ENCODE measurements around the gene SIAE.

Gene SIAE, protein sequence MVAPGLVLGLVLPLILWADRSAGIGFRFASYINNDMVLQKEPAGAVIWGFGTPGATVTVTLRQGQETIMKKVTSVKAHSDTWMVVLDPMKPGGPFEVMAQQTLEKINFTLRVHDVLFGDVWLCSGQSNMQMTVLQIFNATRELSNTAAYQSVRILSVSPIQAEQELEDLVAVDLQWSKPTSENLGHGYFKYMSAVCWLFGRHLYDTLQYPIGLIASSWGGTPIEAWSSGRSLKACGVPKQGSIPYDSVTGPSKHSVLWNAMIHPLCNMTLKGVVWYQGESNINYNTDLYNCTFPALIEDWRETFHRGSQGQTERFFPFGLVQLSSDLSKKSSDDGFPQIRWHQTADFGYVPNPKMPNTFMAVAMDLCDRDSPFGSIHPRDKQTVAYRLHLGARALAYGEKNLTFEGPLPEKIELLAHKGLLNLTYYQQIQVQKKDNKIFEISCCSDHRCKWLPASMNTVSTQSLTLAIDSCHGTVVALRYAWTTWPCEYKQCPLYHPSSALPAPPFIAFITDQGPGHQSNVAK

GRCh38 chr11:124673333-124674167 lies at the start of gene SIAE, which contains the start of gene SPA17:
TSS of gene SIAE (minus strand) at chr11:124673739. CDS start at chr11:124673708, 31 bp downstream.
TSS of gene SPA17 (plus strand) at chr11:124673904. CDS start at chr11:124675265, 1,361 bp downstream.
- DNase-seq = no peak

GRCh38 chr11:124722176-124722575 lies 48.6 kb upstream of the SIAE start:
- no peak for DNase-seq

DNA sequence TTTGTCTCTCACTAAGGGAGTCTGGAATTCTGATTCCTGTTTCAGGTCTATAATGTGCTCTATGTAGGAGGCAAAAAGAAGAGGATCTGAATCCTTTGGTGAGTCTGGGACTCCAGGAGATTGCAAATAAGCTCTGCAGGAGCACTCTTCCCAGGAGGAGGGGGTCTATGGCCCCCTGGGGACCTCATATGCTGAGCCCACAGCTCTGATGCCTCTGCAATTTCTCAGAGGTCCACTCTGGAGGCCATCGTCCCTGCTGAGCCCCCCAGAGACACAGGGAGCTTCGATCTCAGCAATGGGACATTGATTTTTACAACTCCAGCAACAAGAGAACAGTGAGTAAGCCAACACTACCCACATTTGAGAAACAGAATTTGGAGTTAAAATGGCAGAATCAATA lies 46.0 kb upstream of the SIAE start:
- no peak for DNase-seq

- no peak for DNase-seq
These were observed 45.3 kb upstream of the SIAE start for GRCh38 chr11:124718801-124719200.

GRCh38 chr11:124717786-124718651 lies 44.5 kb upstream of the SIAE start:
- no peak for DNase-seq

- DNase-seq = no peak
These were observed 43.9 kb upstream of the SIAE start for GRCh38 chr11:124717421-124717785.

- DNase-seq = no peak
These were observed 43.1 kb upstream of the SIAE start for GRCh38 chr11:124716591-124716990.

DNA sequence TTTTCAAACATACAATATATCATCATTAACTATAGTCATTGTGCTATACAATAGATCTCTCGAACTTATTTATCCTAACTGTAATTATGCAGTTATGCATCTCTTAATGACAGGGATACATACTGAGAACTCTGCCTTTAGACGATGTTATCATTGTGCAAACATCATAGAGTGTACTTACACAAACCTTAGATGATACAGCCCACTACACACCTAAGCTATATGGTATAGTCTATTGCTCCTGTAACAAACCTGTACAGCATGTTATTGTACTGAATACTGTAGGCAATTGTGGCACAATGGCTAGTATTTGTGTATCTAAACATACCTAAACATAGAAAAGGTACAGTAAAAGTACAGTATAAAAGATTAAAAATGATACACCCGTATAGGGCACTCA lies 38.9 kb upstream of the SIAE start:
- DNase-seq = no peak

GRCh38 chr11:124707829-124708228 lies 34.3 kb upstream of the SIAE start:
- no peak for DNase-seq

GRCh38 chr11:124700028-124700427 lies 26.5 kb upstream of the SIAE start:
- no peak for DNase-seq

DNA sequence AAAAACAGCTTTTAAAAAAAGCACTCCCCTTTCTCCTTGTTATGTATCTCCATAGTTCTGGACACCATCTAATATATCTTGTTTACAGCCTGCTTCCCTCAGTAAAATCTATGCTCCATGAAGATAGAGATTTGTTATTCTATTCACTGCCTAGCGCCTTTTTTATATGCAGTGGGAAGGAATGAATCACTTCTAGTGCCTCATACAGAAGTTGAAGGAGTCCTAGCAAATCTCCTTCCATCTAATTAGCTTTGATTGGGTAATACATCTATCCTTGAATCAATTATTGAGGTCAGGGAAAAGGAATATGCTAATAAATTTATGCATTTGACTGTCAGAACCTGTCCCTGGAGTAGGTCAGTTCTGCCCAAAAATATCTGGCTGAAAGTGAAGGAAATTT lies 26.0 kb upstream of the SIAE start:
- no peak for DNase-seq

GRCh38 chr11:124693142-124693541 lies 19.6 kb upstream of the SIAE start:
- no peak for DNase-seq

DNA sequence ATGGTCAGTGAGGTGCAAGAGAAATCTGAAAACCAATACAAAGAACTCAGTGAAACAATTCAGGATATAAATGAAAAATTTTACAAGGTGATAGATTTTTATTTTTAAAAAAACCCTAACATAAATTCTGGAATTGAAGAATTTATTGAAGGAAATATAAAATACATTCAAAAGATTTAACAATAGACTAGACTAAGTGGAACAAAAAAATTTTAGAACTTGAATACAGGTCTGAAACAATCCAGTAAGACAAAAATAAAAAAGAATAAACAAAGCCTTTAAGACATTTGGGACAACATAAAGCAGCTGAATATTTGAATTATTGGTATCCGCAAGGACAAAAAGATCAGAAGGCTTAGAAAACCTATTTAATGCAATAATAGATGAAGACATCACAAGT lies 8.9 kb upstream of the SIAE start:
- no peak for DNase-seq

- no peak for DNase-seq
These were observed 7.9 kb upstream of the SIAE start for GRCh38 chr11:124681421-124681820.

DNA sequence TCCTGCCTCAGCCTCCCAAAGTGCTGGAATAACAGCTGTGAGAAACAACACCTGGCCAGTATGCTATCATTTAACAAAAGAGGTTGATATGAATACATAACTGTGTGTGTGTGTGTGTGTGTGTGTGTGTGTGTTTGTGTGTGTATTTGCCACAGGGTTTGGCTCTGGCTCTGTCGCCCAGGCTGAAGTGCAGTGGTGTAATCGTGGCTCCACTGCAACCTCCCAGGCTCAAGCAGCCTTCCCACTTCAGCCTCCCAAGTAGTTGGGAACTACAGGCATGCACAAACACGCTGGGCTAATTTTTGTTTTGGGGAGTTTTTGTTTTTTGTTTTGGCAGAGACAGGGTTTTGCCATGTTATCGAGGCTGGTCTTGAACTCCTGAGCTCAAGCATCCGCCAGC lies 4.9 kb upstream of the SIAE start:
- DNase-seq = no peak

DNA sequence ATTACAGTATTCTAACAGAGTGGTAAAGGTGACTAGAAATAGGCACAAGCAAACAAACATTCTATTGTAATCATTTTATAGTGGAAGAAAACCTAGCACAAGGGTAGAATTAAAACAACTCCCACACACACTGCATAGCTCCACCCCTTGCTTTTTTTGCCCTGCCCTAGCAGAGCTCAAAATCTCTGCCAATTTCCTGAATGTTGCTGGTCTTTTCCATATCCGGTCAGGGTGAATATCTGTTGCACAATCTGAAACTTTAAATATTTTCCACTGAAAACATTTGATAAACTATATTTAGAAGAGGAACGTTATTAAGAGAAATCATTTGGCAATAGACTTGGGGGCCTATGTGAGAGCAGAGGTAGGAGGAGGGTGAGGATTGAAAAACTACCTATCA lies 2.8 kb upstream of the SIAE start:
- DNase-seq = no peak

DNA sequence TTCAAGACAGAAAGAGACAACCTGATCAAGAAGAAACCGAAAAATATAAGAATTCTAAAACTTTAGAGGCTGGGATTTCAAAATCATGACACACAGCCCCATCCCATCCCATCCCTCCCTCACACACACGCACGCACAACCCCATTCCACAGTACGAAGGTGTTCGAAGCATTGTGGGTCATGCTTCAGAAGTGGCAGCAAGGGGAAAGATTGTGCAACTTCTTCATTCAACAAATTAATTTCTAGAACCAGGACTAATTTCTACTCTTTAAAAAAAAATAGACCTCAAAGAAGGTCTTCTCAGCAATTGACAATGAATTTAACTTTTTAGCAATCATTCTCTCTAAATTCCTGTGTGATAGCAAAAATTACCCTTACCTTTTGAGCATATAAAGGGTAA lies 1.0 kb upstream of the SIAE start:
- DNase-seq = no peak

- no peak for DNase-seq
These were observed 604 bp upstream of the SIAE start for GRCh38 chr11:124674168-124674517.

DNA sequence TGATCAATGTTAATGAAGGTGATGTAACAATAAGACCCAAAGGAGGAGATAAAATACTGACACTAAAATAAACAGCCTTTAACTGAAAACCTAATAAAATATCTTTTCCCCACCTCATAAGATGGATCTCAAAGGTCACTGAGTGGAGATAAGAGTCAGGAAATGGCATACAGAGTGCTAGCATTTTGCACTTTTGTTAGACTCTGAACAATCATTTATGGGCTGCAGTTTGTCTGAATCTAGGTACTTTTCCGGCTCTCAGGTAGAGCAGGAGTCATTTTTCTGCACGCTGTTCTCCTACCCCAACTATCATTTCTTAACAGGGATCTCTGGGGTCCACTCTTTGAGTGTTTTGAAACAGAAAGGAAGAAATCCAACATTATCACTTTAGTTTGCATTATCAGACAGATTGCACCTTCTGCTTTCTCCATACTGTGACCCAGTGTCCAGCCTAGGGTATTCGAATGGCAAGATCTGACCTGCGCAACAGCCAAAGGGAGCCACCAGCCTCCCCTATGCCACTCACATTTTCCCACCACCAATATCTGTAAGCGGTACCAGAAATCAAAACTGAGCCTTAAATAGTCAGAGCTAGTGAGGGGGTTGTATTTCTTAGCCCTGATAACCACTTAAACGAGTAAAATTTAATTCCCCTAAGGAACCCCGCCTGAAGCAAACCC lies 863 bp downstream of the SIAE start:
- no peak for DNase-seq

GRCh38 chr11:124670732-124671131 lies 2.8 kb downstream of the SIAE start:
- no peak for DNase-seq

DNA sequence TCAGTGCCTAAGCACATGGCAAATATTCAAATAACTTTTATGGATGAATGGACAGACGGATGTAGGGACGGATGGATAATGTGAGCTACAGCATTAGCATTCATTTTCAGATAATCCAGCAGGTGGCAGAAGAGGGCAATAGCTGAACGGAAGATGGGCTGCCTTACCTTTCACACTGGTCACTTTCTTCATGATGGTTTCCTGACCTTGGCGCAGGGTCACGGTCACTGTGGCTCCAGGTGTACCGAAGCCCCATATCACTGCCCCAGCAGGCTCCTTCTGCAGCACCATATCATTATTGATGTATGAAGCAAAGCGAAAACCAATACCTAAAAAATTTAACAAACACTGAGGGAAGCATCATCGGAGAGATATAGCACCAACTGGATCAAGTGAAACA lies 4.3 kb downstream of the SIAE start:
- peak; percentile 15 for DNase-seq

- DNase-seq = no peak
These were observed 5.9 kb downstream of the SIAE start for GRCh38 chr11:124667601-124668000.
